ENCODE results near the gene ACKR4.
"Not testable (repeated sequence)": the region's sequence is repeated elsewhere in the genome, so short reads cannot be mapped to it uniquely, and the experiment has no call there.

ACKR4 gene

GRCh38 chr3:132595014-132595413, 2.1 kb upstream of the ACKR4 start:
- DNase-seq: no peak

GRCh38 chr3:132596326-132596725, 744 bp upstream of the ACKR4 start:
- DNase-seq: no peak

GRCh38 chr3:132597660-132598059, 590 bp downstream of the ACKR4 start:
- no peak for DNase-seq

- DNase-seq: no peak
These were observed 1.1 kb downstream of the ACKR4 start for GRCh38 chr3:132598181-132598580.

- DNase-seq: not testable (repeated sequence)
These were observed 3.5 kb downstream of the ACKR4 start for GRCh38 chr3:132600614-132601013.

GRCh38 chr3:132605374-132605792, 8.3 kb downstream of the ACKR4 start:
- DNase-seq: no peak

GRCh38 chr3:132606085-132606484, 9.0 kb downstream of the ACKR4 start:
- DNase-seq: no peak

- DNase-seq: not testable (repeated sequence)
These were observed 9.6 kb downstream of the ACKR4 start for GRCh38 chr3:132606620-132607019.

- DNase-seq: not testable (repeated sequence)
These were observed 18.2 kb downstream of the ACKR4 start for GRCh38 chr3:132615301-132615700.

- DNase-seq: no peak
These were observed 18.8 kb downstream of the ACKR4 start for GRCh38 chr3:132615881-132616280.

- no peak for DNase-seq
These were observed 19.7 kb downstream of the ACKR4 start for GRCh38 chr3:132616780-132617179.

- DNase-seq: no peak
These were observed 25.1 kb downstream of the ACKR4 start for GRCh38 chr3:132622148-132622547.

GRCh38 chr3:132622761-132623160, 25.7 kb downstream of the ACKR4 start:
- DNase-seq: no peak

GRCh38 chr3:132623646-132624045, 26.6 kb downstream of the ACKR4 start:
- no peak for DNase-seq

- DNase-seq: no peak
These were observed 27.7 kb downstream of the ACKR4 start for GRCh38 chr3:132624790-132625189.

- no peak for DNase-seq
These were observed 28.5 kb downstream of the ACKR4 start for GRCh38 chr3:132625613-132626012.

GRCh38 chr3:132626955-132627354, 29.9 kb downstream of the ACKR4 start:
- DNase-seq: no peak

- DNase-seq: no peak
These were observed 31.1 kb downstream of the ACKR4 start for GRCh38 chr3:132628157-132628556.

- DNase-seq: no peak
These were observed 32.9 kb downstream of the ACKR4 start for GRCh38 chr3:132629928-132630327.

GRCh38 chr3:132630612-132631011, 33.5 kb downstream of the ACKR4 start:
- peak; percentile 18 for DNase-seq

- no peak for DNase-seq
These were observed 38.0 kb downstream of the ACKR4 start for GRCh38 chr3:132635052-132635451.

- no peak for DNase-seq
These were observed 40.5 kb downstream of the ACKR4 start for GRCh38 chr3:132637590-132637989.

- DNase-seq: peak; percentile 30
These were observed 41.6 kb downstream of the ACKR4 start for GRCh38 chr3:132638706-132639105.

- DNase-seq: not testable (repeated sequence)
These were observed 44.4 kb downstream of the ACKR4 start for GRCh38 chr3:132641427-132641826.

GRCh38 chr3:132641837-132642538, 44.9 kb downstream of the ACKR4 start:
- peak; percentile 76 for DNase-seq

Data from NCI-H82 (cell line).